ENCODE data around the gene LPP.

DNA sequence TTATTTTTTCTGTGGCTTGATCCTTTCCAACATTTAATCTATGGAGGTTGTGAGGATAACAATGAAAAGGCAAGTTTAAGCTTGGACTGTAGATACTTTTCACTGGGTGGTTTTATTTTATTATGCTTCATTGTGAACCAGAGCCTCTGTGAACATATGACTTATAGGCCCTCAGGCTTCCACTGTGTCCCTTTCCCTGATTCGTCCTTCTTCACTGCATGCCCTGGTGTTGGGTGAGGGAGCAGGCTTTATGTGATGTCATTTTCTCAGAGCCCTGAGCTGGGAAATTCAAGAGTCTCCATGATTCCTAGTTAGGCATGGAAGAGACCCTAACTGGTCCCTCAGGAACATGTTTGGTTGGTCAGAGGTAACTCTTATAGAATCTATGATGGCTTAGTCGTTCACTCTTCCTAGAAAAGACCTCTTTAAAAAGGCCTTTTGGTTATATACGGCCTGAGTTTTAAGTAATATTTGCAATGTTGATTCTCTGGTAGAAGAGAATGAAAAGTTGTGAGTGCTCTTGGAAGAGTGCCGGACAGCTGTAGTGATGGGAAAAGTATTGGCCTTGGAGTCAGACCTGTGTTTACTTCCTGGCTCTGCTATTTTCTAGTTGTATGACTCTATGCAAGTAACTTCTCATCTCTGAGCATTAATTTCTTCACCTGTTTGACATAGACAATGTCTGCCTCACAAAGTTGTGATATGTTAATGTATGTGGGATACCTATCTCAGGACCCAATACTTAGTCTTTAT is 168.4 kb downstream of the LPP start:
- TF ChIP-seq POLR2AphosphoS5 (IDR thresholded peaks at IDR 0.05; ENCODE audit: borderline replicate concordance, low read depth, low read length): no peak
- no peak for TF ChIP-seq EZH2 (IDR thresholded peaks at IDR 0.05)

All from SK-N-MC (cell line).